Natural killer cell (primary cell): ENCODE measurements around the gene RSPRY1. TPM values are rescaled to one million over a fixed set of nuclear protein-coding genes. Genes with fewer than 3 reads are reported as not detected.

Source experiments
- ATAC-seq, 3 donors: fragments of 150-1000 bp in 2 of 3; fragments of 200-7000 bp in 1 of 3; cut with Tn5 transposase; 1 replicate in 1 of 3; 2 replicates in 2 of 3; pipeline ENCODE4 v1.10.0; 2021; ENCODE audit warnings: mild to moderate bottlenecking in 2 of 3, moderate library complexity in 2 of 3
- DNase-seq, 2 donors: peaks; one replicate each; pipeline versions ENCODE4 v3.0.0 to v3.0.0-alpha.2; 2013 to 2021; ENCODE audit warnings: mixed read lengths in 1 of 2
- H3K27ac ChIP-seq: one replicate; pipeline ENCODE4 v1.5.1; 2013; ENCODE audit warnings: mild to moderate bottlenecking, low read length
- H3K27me3 ChIP-seq: one replicate; pipeline ENCODE4 v1.6.1; 2013; ENCODE audit warnings: low read length; ENCODE audit not compliant: control insufficient read depth, insufficient read depth
- H3K36me3 ChIP-seq: one replicate; pipeline ENCODE4 v1.6.1; 2013; ENCODE audit warnings: low read length; ENCODE audit not compliant: control insufficient read depth, insufficient read depth
- H3K4me1 ChIP-seq: one replicate; pipeline ENCODE4 v1.6.1; 2013; ENCODE audit warnings: low read length; ENCODE audit not compliant: control insufficient read depth, insufficient read depth
- H3K4me3 ChIP-seq: one replicate; pipeline ENCODE4 v1.5.1; 2013; ENCODE audit warnings: low read length
- H3K9me3 ChIP-seq: one replicate; pipeline ENCODE4 v1.6.1; 2013; ENCODE audit warnings: low read length; ENCODE audit not compliant: control insufficient read depth, insufficient read depth
- H3K27ac Mint-ChIP-seq, 2 donors: one replicate each; pipeline ENCODE4 v1.8.0; 2022; ENCODE audit warnings: mild to moderate bottlenecking in 2 of 2, mixed read lengths in 2 of 2, moderate library complexity in 1 of 2
- H3K27me3 Mint-ChIP-seq, 2 donors: one replicate each; pipeline ENCODE4 v1.8.0; 2022; ENCODE audit warnings: low read depth in 2 of 2, mixed read lengths in 2 of 2
- H3K36me3 Mint-ChIP-seq: one replicate; pipeline ENCODE4 v1.8.0; 2022; ENCODE audit warnings: mixed read lengths
- H3K4me1 Mint-ChIP-seq, 2 donors: one replicate each; pipeline ENCODE4 v1.8.0; 2022; ENCODE audit warnings: mixed read lengths in 2 of 2
- H3K4me3 Mint-ChIP-seq: one replicate; pipeline ENCODE4 v1.8.0; 2022; ENCODE audit warnings: mild to moderate bottlenecking, moderate library complexity, mixed read lengths
- H3K9me3 Mint-ChIP-seq, 2 donors: one replicate each; pipeline ENCODE4 v1.8.0; 2022; ENCODE audit warnings: mixed read lengths in 2 of 2
- CTCF ChIP-seq: fragments of 200-600 bp; IDR thresholded peaks from one replicate; pipeline ENCODE4 v1.8.0; 2022; ENCODE audit warnings: antibody characterized with exemption
- WGBS: methylation state at CpG from one replicate; pipeline ENCODE4 v1.1.7; 2013; ENCODE audit warnings: missing lambda C conversion rate; ENCODE audit not compliant: insufficient coverage; 5-methylcytosine and 5-hydroxymethylcytosine counted together
- intact Hi-C: fragments of 100-400 bp; cut with micrococcal nuclease; formaldehyde crosslinking; loops from one replicate; pipeline ENCODE4 v1.14.2; 2022
- total RNA-seq, 4 donors: library from RNA; stranded (reverse); fragments of 120-200 nt in 1 of 4; gene quantifications; one replicate each; pipeline versions ENCODE4 v1.2.3 to v1.2.4, GENCODE V29; 2013 to 2022

The RSPRY1 gene
- total RNA-seq, 3 donors from 2014 or later (not counting 1 experiment from before 2014, with no cell fraction given), result 22.6 to 26.6 (median 23.4) TPM

GRCh38 chr16:57262841-57263540 lies 76.9 kb downstream of the RSPRY1 start:
- Mint-ChIP-seq H3K4me1 (peaks cover 5% of the 10 kb centered on the region in 2 donors), H3K27me3 (no peaks in the 10 kb centered on the region), H3K4me3 (no peak overlapping the region), H3K27ac (peak overlapping the region in 1 of 2 donors; percentile 61), H3K9me3 (no peaks in the 10 kb centered on the region), H3K36me3 (no peaks in the 10 kb centered on the region)
- intact Hi-C loops, result no loop called here
- Histone ChIP-seq H3K27ac (no peak overlapping the region), H3K36me3 (no peaks in the 10 kb centered on the region), H3K9me3 (no peaks in the 10 kb centered on the region), H3K27me3 (no peaks in the 10 kb centered on the region), H3K4me1 (peaks cover 17% of the 10 kb centered on the region), H3K4me3 (no peak overlapping the region)
- ATAC-seq, result no peak
- 90% methylated on average over 17 of the region's 17 CpGs for WGBS
- TF ChIP-seq CTCF, result no peak
- no peak for DNase-seq

DNA sequence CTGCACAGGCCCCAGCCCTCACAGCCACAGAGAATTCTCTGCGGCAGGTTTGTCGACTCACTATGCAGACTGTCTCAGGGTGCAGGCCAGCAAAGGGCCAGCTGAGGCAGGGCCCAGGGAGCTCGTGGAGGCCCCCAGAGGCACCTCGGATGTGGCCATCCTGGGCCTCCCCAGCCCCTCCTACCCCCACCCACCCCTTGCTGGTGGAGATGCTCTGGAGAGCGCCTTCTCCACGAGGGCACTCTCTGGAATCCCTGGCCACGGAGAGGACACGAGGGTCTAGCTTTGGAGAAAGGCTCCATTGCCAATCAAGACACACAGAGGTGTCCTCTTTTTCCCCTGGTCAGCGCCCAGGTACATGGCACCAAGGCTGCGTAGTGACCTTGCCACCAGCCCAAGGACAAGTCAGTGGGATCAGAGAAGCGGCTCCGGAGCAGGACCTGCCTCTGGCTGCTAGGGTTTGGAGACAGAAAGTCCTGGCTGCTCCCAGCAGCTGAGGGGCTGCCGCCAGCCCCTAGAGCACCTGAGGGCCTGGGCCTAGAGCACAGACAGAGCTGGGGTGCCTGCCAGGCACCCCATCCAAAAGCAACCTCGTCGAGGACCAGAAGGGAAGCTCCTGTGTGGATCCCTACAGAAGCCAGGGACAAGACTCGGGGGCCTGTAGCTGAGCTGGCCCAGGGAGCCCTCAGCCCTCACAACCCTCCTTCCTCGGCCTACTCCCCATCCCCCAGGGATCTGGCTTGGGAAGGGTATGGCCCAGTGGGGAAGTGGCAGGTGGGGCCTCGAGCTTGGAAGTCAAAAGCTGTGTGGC lies 77.6 kb downstream of the RSPRY1 start:
- no peak overlapping the region for H3K27ac ChIP-seq
- no peaks in the 10 kb centered on the region for H3K9me3 Mint-ChIP-seq
- no peaks in the 10 kb centered on the region for H3K36me3 ChIP-seq
- peaks cover 17% of the 10 kb centered on the region for H3K4me1 ChIP-seq
- ATAC-seq (no peak), DNase-seq (no peak)
- no peak overlapping the region for H3K4me3 ChIP-seq
- no peak overlapping the region for H3K4me3 Mint-ChIP-seq
- H3K27me3 Mint-ChIP-seq, result no peaks in the 10 kb centered on the region
- intact Hi-C loops, result no loop called here
- H3K4me1 Mint-ChIP-seq, result peaks cover 5% of the 10 kb centered on the region in 2 donors
- no peaks in the 10 kb centered on the region for H3K36me3 Mint-ChIP-seq
- H3K27me3 ChIP-seq, result no peaks in the 10 kb centered on the region
- H3K9me3 ChIP-seq, result no peaks in the 10 kb centered on the region
- H3K27ac Mint-ChIP-seq, result no peak overlapping the region
- TF ChIP-seq CTCF, result no peak
- 92% methylated on average over 17 of the region's 18 CpGs for WGBS

DNA sequence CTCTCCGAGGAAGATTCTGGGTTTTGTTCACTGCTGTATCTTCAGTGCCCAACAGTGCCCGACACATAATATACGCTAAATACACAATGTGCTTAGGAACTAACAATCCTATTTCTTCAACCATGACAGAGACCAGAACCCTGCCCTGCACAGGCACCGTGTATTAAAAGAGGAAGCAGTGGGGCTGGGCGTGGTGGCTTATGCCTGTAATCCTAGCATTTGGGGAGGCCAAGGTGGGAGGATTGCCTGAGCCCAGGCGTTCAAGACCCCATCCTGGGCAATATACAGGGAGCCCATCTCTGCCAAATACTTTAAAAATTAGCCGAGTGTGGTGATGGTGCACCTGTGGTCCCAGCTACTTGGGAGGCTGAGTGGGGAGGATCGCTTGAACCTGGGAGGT lies 78.3 kb downstream of the RSPRY1 start:
- Histone ChIP-seq H3K4me1 (peaks cover 17% of the 10 kb centered on the region), H3K9me3 (no peaks in the 10 kb centered on the region), H3K4me3 (no peak overlapping the region), H3K27ac (no peak overlapping the region), H3K27me3 (no peaks in the 10 kb centered on the region), H3K36me3 (no peaks in the 10 kb centered on the region)
- TF ChIP-seq CTCF, result no peak
- WGBS, result 81% methylated on average over 8 of the region's 8 CpGs
- no peaks in the 10 kb centered on the region for H3K36me3 Mint-ChIP-seq
- no peaks in the 10 kb centered on the region for H3K9me3 Mint-ChIP-seq
- peaks cover 5% of the 10 kb centered on the region in 2 donors for H3K4me1 Mint-ChIP-seq
- H3K4me3 Mint-ChIP-seq, result no peak overlapping the region
- DNase-seq (no peak), ATAC-seq (no peak)
- intact Hi-C loops, result no loop called here
- no peak overlapping the region for H3K27ac Mint-ChIP-seq
- no peaks in the 10 kb centered on the region for H3K27me3 Mint-ChIP-seq
